COLO668 (cell line): ENCODE results near the gene SERPINA12.

Experiments
- DNase-seq: peaks from one replicate; lab custom pipeline; 2025; ENCODE audit not compliant: unreplicated experiment; lab: John Stamatoyannopoulos, UW

SERPINA12 gene

DNA sequence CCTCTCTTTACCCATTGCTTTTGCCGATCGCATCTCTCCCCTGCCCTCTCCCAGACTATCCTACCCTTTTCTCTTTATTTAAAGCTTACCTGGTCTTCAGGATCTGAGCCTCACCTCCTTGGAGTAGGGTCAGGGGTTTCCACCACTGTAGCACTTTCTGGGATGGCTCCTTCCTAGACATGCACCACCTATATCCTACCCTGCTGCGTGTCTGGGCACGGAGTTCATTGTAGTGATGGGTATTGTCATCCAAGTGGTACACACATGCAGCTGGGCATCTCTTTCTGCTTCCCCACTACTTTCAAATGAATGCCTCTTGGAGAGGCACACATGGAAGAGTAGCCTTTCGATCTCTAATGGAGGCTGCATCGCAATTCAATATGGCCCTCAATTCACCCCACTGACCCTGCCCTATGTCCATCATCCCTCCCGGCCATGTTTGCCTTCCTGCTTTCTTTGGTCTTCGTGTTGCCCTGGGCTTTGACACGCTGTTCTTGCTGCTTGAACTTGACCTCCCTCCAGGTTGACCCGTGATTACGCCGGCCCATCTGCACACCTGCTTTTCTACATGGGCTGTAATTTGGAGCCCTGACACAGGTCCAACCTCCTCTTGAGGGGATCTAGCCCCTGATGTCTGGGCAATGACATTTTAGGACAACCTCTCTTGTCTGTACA, 67.6 kb downstream of the SERPINA12 start:
- DNase-seq: no peak

DNA sequence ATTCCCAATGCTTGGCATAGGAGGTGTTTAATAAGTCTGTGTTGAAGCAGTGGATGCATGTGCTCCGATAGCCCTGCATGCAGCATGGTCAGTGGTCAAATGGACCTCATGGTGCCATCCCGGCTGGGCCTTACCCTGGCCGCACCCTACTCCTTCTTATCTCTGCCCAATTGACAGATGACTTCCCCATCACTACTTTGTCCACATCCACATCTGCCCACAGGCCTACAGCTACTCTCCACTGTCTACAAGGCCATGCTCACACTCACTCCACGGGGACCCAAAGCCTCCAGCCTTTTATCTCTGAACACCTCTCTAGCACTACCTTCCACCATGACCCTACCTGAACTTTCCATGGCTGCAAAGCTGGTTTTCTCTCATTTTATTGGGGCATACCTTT, 68.1 kb downstream of the SERPINA12 start:
- DNase-seq: no peak

DNA sequence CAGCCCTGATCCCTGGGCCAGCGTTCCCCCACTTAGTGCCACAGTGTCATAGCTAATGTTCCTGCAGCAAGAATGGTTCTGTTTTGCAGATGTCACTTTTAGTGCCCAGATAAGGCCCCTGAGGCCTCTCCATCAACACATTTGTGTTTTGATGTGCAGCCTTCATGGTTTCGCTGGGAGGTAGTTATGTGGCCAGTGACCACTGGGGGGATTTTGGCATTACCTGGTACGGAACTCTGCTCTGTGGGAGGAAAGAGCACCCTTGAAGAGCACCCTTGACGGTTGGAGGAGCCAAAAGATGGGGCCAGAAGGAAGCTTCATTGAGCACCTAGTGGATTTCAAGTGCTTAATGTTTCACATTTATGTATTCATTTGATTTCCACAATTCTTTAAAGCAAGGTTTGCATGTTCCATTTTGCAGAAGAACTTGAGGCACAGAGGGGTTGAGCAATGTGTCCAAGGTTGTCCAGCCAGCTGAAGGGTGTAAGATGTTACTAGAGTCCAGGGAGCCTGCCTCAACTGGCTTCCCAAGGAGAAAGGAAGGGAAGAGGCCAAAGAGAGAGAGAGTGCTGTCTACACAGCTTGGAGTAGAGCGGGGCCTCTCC, 69.7 kb downstream of the SERPINA12 start:
- no peak for DNase-seq
